SK-N-SH treated with all-trans-retinoic acid at 6 μM for 48 hours (cell line): ENCODE results near the gene DDX49.

Experiments
- OSR1 ChIP-seq: fragments of 250-450 bp; sonication (Bioruptor Pico); IDR thresholded peaks from 2 replicates; pipeline ENCODE4 v1.8.0; 2022; ENCODE audit warnings: moderate library complexity, mild to moderate bottlenecking, inconsistent platforms
- SNAI2 ChIP-seq: fragments of 250-450 bp; sonication (Bioruptor Pico); IDR thresholded peaks from 2 replicates; pipeline ENCODE4 v1.5.0; 2020; ENCODE audit warnings: mild to moderate bottlenecking, moderate library complexity
- ZNF565 ChIP-seq: fragments of 450-650 bp; formaldehyde crosslinking; conservative IDR thresholded peaks from 2 replicates; pipeline ENCODE4 v1.5.0; 2020; ENCODE audit warnings: low read depth, mild to moderate bottlenecking, moderate library complexity
- TF ChIP-seq, protein P1 (sequence below): fragments of 250-450 bp; sonication (Bioruptor Pico); IDR thresholded peaks from 2 replicates; pipeline ENCODE4 v1.5.0; 2020; ENCODE audit warnings: mild to moderate bottlenecking, moderate library complexity

DNA sequence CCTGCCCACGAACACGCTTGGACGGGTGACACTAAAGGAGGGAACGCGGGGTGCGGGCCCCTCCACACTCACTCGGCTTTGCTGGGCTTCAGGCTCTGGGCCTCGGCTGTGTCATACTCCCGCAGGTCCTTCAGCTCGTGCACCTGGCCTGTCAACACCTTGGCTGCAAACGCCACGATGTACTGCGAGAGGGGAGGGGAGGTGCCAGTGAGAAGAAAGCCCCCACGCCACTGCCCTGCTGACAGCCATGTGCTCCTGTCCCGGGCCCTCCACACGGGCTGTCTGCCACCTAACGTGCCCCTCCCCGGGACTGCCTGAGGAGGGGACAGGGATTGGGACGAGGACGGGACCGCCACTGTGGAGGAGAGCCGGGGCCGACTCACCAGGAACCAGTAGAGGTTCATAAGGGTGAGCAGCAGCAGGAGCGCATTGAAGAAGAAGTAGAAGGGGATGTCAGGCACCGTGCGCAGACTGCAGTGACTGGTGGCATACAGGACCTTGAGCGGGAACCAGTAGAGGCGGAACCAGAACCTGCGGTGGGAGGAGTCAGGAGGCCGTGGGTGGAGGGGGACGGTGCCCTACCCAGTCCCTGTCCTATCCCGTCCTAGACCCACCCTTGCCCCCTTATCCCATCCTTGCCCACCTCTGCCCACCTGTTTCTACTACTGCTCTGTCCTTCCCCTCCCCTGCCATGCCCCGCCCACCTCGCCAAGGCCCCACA is 40.5 kb upstream of the DDX49 start:
- TF ChIP-seq OSR1 (CRISPR knock-in tag) (no peak), SNAI2 (no peak), ZNF565 (CRISPR knock-in tag) (no peak)
- TF ChIP-seq, protein P1, sequence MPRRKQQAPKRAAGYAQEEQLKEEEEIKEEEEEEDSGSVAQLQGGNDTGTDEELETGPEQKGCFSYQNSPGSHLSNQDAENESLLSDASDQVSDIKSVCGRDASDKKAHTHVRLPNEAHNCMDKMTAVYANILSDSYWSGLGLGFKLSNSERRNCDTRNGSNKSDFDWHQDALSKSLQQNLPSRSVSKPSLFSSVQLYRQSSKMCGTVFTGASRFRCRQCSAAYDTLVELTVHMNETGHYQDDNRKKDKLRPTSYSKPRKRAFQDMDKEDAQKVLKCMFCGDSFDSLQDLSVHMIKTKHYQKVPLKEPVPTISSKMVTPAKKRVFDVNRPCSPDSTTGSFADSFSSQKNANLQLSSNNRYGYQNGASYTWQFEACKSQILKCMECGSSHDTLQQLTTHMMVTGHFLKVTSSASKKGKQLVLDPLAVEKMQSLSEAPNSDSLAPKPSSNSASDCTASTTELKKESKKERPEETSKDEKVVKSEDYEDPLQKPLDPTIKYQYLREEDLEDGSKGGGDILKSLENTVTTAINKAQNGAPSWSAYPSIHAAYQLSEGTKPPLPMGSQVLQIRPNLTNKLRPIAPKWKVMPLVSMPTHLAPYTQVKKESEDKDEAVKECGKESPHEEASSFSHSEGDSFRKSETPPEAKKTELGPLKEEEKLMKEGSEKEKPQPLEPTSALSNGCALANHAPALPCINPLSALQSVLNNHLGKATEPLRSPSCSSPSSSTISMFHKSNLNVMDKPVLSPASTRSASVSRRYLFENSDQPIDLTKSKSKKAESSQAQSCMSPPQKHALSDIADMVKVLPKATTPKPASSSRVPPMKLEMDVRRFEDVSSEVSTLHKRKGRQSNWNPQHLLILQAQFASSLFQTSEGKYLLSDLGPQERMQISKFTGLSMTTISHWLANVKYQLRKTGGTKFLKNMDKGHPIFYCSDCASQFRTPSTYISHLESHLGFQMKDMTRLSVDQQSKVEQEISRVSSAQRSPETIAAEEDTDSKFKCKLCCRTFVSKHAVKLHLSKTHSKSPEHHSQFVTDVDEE = no peak
